ENCODE measurements around the gene PSMC3. TPM values are rescaled to one million over a fixed set of nuclear protein-coding genes. Genes with fewer than 3 reads are reported as not detected.

PSMC3 gene
- polyA plus RNA-seq, 3 donors, result 44.1 to 97.4 (median 89.5) TPM

DNA sequence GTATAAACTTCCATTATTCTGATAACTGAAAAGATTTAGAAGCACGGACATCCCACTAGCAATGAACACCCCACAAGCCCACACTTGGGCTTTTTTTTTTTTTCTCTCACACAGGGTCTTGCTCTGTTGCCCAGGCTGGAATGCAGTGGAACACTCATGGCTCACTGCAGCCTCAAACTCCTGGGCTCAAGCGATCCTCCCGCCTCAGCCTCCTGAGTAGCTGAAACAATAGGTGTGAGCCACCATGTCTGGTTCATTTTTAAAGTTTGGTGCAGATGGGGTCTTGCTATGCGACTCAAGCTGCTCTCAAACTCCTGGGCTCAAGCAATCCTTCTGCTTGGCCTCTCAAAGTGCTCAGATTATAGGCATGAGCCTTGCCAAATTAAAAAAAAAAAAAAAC, 19.6 kb upstream of the PSMC3 start:
- H3K9me3 Mint-ChIP-seq, result no peaks in the 10 kb centered on the region
- no peaks in the 10 kb centered on the region for H3K36me3 ChIP-seq (replicated peaks in 1 of 2; ENCODE audit: control insufficient read depth in 1 of 2, insufficient read depth in 2 of 2, low read length in 2 of 2)
- no peak overlapping the region for H2AFZ ChIP-seq (ENCODE audit: insufficient read depth, low read depth, low read length, poor library complexity, severe bottlenecking)
- H3K36me3 Mint-ChIP-seq, result no peaks in the 10 kb centered on the region
- no peaks in the 10 kb centered on the region for H3K79me2 ChIP-seq (ENCODE audit: insufficient read depth, low read length)
- peaks cover 0 to 1% (median 0%) of the 10 kb centered on the region in 3 donors for H3K27me3 Mint-ChIP-seq (ENCODE audit: low read depth in 3 of 3)
- H3K9me3 ChIP-seq (replicated peaks in 1 of 2; ENCODE audit: control insufficient read depth in 1 of 2, insufficient read depth in 1 of 2, low read length in 2 of 2), result no peaks in the 10 kb centered on the region
- no peak overlapping the region for H3K27ac ChIP-seq (ENCODE audit: low read depth in 1 of 2, low read length in 2 of 2)
- no peak overlapping the region for H3K4me3 ChIP-seq (replicated peaks in 1 of 3; ENCODE audit: low read depth in 2 of 3, low read length in 3 of 3)
- 97% methylated on average over 4 of the region's 4 CpGs for WGBS (ENCODE audit: insufficient coverage)
- H3K4me3 Mint-ChIP-seq, result no peak overlapping the region
- peak overlapping the region in 1 of 7 donors; percentile 8 for H3K27ac Mint-ChIP-seq
- no peaks in the 10 kb centered on the region for H3K4me1 ChIP-seq (ENCODE audit: control insufficient read depth in 1 of 2, insufficient read depth in 2 of 2, low read length in 2 of 2)
- intact Hi-C loops (cut with micrococcal nuclease), result no loop called here
- no peaks in the 10 kb centered on the region for H3K4me1 Mint-ChIP-seq
- no peak for TF ChIP-seq CTCF (IDR thresholded peaks at IDR 0.05)
- H4K20me1 ChIP-seq (ENCODE audit: insufficient read depth, low read length), result no peaks in the 10 kb centered on the region
- no peak overlapping the region for H3K9ac ChIP-seq (ENCODE audit: insufficient read depth, low read length, poor library complexity, severe bottlenecking)
- no peak for DNase-seq
- no peak overlapping the region for H3K4me2 ChIP-seq (replicated peaks; ENCODE audit: extremely low read depth, low read length, poor library complexity, severe bottlenecking)
- H3K27me3 ChIP-seq (ENCODE audit: control insufficient read depth in 2 of 2, insufficient read depth in 2 of 2, low read length in 2 of 2), result no peaks in the 10 kb centered on the region

GRCh38 chr11:47443817-47444216, 17.6 kb upstream of the PSMC3 start:
- intact Hi-C loops (cut with micrococcal nuclease), result no loop called here
- Mint-ChIP-seq H3K27me3 (ENCODE audit: low read depth in 3 of 3) (no peaks in the 10 kb centered on the region), H3K9me3 (no peaks in the 10 kb centered on the region), H3K4me3 (no peak overlapping the region), H3K27ac (no peak overlapping the region), H3K4me1 (no peaks in the 10 kb centered on the region), H3K36me3 (no peaks in the 10 kb centered on the region)
- H3K9me3 ChIP-seq (replicated peaks in 1 of 2; ENCODE audit: control insufficient read depth in 1 of 2, insufficient read depth in 1 of 2, low read length in 2 of 2), result no peaks in the 10 kb centered on the region
- H3K4me3 ChIP-seq (replicated peaks in 1 of 3; ENCODE audit: low read depth in 2 of 3, low read length in 3 of 3), result no peak overlapping the region
- no peak for DNase-seq
- no peak overlapping the region for H3K9ac ChIP-seq (ENCODE audit: insufficient read depth, low read length, poor library complexity, severe bottlenecking)
- no peaks in the 10 kb centered on the region for H3K4me1 ChIP-seq (ENCODE audit: control insufficient read depth in 1 of 2, insufficient read depth in 2 of 2, low read length in 2 of 2)
- no peak overlapping the region for H3K4me2 ChIP-seq (replicated peaks; ENCODE audit: extremely low read depth, low read length, poor library complexity, severe bottlenecking)
- no peak overlapping the region for H3K27ac ChIP-seq (ENCODE audit: low read depth in 1 of 2, low read length in 2 of 2)
- H3K36me3 ChIP-seq (replicated peaks in 1 of 2; ENCODE audit: control insufficient read depth in 1 of 2, insufficient read depth in 2 of 2, low read length in 2 of 2), result no peaks in the 10 kb centered on the region
- H4K20me1 ChIP-seq (ENCODE audit: insufficient read depth, low read length), result no peaks in the 10 kb centered on the region
- WGBS (ENCODE audit: insufficient coverage), result no CpG with 5 or more reads among the region's 3 CpGs
- no peak for TF ChIP-seq CTCF (IDR thresholded peaks at IDR 0.05)
- no peak overlapping the region for H2AFZ ChIP-seq (ENCODE audit: insufficient read depth, low read depth, low read length, poor library complexity, severe bottlenecking)
- H3K79me2 ChIP-seq (ENCODE audit: insufficient read depth, low read length), result no peaks in the 10 kb centered on the region
- H3K27me3 ChIP-seq (ENCODE audit: control insufficient read depth in 2 of 2, insufficient read depth in 2 of 2, low read length in 2 of 2), result no peaks in the 10 kb centered on the region
